DMS53 treated with DMSO at 0.1 percent for 48 hours (cell line): ENCODE data around the gene NFIA.

ENCODE experiments used
- DNase-seq: peaks from one replicate; lab custom pipeline; 2025; ENCODE audit not compliant: unreplicated experiment; lab: John Stamatoyannopoulos, UW

Gene NFIA

GRCh38 chr1:61322769-61323168, 240.4 kb downstream of the NFIA start:
- DNase-seq, result peak; percentile 99

GRCh38 chr1:61323681-61324328, 241.4 kb downstream of the NFIA start:
- peak; percentile 66 for DNase-seq

- DNase-seq, result no peak
Observed at GRCh38 chr1:61326713-61327112, 244.4 kb downstream of the NFIA start.

- no peak for DNase-seq
Observed at GRCh38 chr1:61327436-61327835, 245.1 kb downstream of the NFIA start.

GRCh38 chr1:61329556-61329955, 247.2 kb downstream of the NFIA start:
- DNase-seq, result no peak

- DNase-seq, result no peak
Observed at GRCh38 chr1:61330018-61330417, 247.7 kb downstream of the NFIA start.

DNA sequence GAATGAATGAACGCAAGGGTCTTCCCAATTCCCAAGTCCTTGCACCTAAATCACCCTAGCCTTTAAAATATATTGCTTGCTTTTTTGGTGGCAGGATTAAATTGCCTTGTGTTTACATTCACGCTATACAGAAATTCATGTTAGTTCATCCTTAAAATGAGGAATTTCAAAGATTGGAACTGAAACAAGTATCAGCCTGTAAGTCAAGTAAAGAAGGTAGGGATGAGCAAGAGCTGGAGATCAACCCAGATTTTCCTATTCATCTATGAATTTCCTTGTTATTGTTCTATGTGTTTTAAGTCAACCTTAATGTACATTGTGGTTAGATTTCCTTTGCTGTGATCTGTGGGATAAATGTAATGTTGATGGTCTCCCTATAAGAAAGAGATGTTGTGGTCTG, 248.2 kb downstream of the NFIA start:
- no peak for DNase-seq

DNA sequence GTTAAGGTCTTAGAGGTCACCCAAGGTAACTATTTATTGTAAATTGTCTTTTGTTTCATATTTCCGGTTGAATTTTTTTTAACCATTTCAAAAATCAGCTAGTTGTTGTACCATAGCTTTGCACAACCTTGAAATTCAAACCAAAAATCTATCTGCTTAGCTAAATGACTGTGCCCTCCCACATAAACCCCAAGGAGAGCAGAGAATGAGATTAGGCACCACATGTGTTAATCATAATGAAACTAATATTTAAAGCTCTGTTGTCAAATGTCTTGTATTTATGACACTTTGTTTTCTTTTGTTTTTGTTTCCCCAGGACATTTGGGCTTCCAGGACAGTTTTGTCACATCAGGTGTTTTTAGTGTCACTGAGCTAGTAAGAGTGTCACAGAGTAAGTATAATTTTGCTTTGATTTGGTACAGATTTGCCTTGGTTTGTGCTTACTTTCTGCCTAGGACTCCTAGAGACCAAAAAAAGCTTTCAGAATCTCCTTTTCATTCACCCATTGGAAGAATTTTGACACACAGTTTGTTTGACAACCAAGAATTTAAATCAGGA, 249.9 kb downstream of the NFIA start:
- no peak for DNase-seq

DNA sequence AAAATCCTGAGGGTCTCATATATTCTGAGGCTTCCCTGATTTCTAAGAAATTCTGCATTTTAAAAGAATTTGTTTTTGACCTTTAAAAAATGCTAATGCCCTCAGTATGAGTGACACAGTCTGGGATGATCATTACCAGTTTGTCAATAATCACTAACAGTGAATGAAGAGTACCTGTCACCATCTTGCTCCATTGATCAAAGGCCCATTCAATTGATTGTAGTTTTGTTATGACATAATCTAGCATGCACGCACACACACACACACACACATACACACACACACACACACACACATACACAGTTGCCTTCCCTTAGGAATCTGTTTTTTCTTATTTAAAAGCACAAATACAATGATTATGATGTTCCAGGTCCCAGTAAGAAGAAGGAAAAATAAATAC, 250.4 kb downstream of the NFIA start:
- DNase-seq, result no peak

DNA sequence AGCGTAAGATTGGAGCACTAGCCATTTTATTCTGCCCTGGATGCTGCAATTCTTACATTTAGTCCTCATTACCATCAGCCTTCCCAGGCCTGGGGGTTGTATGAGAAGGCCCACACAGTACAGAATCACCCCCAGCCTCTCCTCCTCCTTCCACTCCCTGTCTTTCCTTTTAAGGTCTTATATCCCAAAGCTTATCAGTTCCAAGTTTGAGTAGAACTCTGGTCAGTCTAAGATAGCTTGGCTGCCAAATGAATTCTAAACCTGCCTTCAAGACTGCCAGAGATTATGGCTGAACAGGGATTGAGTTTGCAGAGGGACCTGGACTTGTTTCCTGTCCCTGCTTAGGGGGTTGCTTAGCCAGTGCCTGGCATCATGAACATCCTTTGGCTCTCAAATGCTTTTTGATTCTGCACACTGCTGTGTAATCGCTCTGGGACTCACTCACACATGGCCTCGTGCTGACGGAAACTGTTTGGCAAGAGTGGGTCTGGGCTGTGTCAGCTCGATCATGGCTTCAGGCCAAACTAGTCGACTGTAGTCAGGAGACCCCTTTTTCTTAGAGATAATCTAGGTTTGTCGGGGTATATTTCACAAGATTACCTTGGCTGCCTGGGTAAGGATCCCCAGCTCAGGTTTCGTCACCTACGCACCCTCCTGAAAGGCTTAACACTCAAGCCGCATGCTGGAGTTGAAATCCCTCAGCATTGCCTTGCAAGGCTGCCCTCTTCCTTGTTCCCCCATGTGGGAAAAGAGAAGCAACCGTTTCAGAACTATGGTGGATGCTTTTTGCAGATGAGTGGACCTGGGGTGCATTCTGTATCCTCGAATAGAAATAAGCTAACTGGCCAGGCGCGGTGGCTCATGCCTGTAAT, 252.6 kb downstream of the NFIA start:
- no peak for DNase-seq

DNA sequence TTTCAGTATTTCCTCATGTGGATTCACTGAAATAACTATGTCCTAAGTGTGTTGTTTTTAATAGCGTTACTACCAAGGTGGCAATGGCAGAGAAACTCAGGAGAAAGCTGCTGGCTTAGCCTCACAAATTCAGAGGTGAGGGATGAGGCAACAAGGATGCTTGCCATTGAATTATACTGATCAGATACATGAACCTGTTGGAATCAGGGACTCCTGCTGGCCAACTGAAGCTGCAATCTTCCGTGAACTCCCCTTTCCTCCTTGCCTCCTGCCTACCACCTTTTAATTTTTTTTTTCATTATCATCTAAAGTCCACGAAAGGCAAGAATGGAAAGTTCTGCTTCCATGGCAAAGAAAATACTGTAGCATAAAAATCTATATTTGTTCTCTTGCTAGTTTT, 254.7 kb downstream of the NFIA start:
- no peak for DNase-seq

DNA sequence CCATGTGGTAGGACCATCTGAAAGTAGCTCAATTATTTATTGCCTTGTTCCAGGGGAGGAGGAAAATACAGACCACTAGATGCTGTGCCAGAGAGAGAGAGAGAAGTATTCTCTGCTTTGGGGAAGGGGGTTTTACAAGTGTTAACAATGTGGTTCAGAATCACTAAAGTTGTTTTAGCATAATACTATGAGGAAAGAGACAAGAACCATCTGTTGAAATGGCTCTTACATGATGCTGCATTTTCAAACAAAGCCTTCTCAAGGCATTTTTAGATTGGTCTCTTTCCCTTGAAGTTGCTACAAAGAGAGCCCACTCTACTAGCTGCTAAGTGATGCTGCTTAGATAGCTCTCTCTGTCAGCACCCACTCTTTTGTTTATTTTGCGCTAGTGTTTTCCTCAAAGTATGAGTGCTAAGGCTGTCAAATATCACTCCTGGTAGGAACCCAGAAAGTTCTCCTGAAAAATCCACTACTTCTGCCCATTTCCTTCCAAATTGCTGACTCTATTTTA, 255.1 kb downstream of the NFIA start:
- DNase-seq, result no peak

DNA sequence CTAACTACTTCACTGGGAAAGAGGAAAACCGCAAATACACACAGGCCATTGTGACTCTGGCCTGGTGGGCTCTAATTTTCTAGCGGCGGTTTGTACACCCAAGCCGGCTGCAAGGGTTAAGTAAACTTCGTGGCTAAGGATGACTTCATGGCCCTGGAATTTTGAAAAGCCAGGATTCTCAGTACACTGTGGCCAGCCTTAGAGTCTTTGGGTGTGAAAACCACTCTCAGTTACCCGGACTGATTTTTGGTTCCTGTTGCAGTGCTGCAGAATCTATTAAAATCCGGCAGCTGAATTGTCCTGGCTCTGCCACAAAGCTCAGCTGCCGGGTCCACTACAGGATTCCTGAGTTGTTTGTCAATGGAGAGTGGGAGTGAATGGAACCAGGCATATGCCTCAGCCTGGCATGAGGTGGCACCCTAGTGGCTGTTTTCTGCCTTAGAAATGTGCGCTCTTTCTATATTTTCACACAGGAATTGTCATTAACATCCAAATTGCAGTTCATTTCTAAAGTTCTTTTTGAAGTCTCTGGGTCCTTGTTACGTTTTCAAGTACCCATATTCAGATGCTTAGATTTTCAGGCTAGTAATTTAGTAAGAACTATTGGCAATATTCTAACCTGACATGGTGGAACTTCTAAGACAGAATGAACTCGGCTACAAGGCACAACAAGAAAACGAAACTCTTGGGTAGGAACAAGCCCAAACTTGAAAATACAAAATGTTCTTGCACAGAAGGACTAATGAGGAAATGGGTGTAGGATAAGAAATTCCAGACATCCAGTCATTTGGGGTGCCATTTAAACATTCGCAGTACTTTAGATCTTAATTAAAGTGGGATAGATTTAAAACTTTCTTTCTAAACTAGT, 255.9 kb downstream of the NFIA start:
- DNase-seq, result peak; percentile 89

DNA sequence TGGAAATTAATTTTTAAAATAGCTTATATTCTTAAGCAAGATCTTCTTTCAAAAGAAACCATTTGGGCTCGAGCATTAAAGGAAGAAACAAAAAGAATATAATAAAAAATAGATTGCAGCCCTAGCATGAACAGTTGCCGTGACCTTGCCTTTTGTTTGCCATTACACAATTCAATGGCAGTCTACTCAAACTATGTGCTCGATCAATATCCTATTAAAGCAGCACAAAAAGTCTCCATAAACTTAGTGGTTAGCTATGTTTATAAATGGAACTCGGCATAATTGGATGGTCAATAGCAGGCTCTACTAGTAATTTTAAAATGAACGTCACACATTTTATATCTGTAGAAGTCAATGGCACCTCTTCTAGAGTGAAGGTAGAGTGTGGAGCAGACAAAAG, 256.5 kb downstream of the NFIA start:
- no peak for DNase-seq

DNA sequence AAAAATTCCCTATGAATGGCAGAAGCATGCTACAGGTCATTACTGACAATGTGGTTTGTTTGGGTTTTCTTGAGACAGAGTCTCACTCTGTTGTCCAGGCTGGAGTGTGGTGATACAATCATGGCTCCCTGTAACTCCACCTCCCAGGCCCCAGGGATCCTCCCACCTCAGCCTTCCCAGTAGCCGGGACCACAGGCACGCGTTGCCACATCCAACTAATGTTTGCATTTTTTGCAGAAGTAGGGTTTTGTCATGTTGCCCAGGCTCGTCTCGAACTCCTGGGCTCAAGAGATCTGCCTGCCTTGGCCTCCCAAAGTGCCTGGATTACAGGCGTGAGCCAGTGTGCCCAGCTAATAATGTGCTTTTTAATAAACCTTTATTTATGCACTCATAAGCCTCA, 259.1 kb downstream of the NFIA start:
- DNase-seq, result no peak

DNA sequence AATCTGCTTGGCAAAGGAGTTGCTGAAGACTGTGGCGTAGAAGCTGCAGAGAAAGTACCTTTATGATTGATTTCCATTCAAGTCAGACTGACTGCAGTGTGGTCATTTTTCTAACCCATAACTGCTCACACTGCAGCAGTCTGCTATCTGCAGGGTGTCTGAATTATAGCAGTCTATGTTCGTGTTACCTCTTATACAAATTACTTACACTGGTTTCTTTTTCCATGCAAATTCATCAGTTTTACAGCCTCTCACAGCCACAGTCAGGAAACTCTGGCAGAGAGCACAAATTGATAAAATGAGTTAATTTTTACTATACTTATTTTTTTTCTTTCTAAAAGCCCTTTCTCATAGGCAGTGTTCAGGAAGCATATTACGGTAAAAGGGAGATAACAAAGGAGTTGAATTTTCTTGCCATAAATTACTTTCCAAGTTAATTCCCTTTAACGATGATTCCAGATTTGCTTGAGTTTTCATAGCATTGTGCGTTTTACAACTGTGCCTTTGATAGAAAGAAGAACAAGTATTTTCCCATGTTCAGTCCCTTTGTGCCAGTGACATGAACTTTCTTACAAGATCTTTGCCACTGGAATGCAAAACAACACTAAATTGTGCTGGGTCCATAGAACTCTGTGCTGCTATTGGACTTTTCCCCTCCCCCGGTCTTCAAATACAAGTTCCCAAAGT, 261.5 kb downstream of the NFIA start:
- DNase-seq, result no peak

DNA sequence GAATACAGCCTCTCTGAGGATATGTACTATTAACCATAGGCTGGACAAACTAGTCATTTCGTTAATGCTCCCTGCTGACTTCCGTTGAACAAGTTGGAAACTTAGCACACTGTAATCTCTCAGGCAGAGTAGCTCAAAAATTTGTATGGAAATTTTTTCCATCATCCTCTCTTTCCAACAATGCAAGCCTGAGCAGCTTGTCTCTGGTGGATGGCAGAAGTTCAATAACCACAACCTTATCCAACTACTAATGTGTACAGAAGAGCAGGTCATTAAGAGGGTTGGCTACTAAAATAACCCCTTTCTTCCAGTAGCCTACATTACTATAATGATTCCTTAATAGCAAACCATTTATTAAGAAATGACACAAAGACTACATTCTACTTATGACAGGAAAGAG, 262.3 kb downstream of the NFIA start:
- no peak for DNase-seq

DNA sequence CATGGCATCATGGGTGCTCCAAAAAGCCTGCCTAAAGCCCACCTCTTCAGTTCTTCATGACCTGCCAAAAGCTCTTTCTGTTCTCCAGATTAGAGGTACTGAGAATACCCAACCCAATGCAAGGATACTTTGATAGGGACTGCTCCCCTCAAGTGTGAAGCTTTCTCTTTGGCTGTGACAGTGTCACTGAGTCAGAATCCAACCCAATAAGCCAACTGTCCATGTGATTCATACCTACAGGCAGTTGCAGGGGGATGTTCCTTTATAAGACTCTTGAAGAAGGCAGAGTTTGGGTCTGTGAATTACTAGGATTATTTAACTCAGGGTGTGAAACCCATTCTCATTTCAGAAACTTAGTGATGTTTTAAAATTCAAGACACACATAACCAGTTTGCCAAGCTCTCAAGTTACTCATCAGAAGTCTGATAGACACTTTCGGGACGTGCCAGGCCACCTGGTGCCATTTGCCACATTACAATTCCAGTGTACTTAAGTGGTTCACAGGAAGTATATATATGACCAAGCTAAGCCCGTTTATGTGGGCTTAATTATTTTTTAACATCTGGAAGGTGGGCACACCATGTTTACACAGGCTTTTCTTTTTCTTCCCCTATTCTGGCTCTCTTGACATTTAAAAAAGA, 265.8 kb downstream of the NFIA start:
- no peak for DNase-seq

GRCh38 chr1:61352845-61353435, 270.6 kb downstream of the NFIA start:
- DNase-seq, result no peak
